Cerebellar nuclear complex (tissue), 1 donor: ENCODE results near the gene GTPBP1.

Source experiments
- DNase-seq, 2 experiments: peaks; one replicate each; lab custom pipeline; 2025; lab: John Stamatoyannopoulos, UW

Gene GTPBP1

GRCh38 chr22:38705235-38706100, at the start of gene GTPBP1:
Gene GTPBP1 (plus strand): TSS chr22:38705944. CDS start chr22:38705956, 12 bp downstream.
- peak; percentile 99 to 100 for DNase-seq

- peak; percentile 10 to 73 for DNase-seq
These were observed 49.3 kb upstream of the GTPBP1 start, which contains the start of the genes CBY1 and FAM227A for GRCh38 chr22:38656256-38657044. Gene CBY1 (plus strand): TSS chr22:38656638. CDS start chr22:38668055, 11,417 bp downstream. Gene FAM227A (minus strand): TSS chr22:38656392. CDS start chr22:38650168, 6,224 bp downstream.

- peak in 1 of 2 experiments; percentile 4 for DNase-seq
These were observed 48.5 kb upstream of the GTPBP1 start for GRCh38 chr22:38657045-38657909.

GRCh38 chr22:38674888-38675287, 30.9 kb upstream of the GTPBP1 start:
- DNase-seq, result no peak

- DNase-seq, result no peak
These were observed 29.9 kb upstream of the GTPBP1 start for GRCh38 chr22:38675833-38676232.

GRCh38 chr22:38681582-38682335, 24.0 kb upstream of the GTPBP1 start, which contains the start of gene TOMM22:
Gene TOMM22 (plus strand): TSS chr22:38681957. CDS start chr22:38681979, 22 bp downstream.
- DNase-seq, result peak in 1 of 2 experiments; percentile 71

GRCh38 chr22:38684895-38685294, 20.8 kb upstream of the GTPBP1 start:
- no peak for DNase-seq

- DNase-seq, result no peak
These were observed 20.0 kb upstream of the GTPBP1 start for GRCh38 chr22:38685761-38686160.

- DNase-seq, result no peak
These were observed 16.1 kb upstream of the GTPBP1 start for GRCh38 chr22:38689651-38690050.

GRCh38 chr22:38694049-38694448, 11.7 kb upstream of the GTPBP1 start:
- no peak for DNase-seq

- no peak for DNase-seq
These were observed 10.8 kb upstream of the GTPBP1 start for GRCh38 chr22:38694940-38695339.

- no peak for DNase-seq
These were observed 8.9 kb upstream of the GTPBP1 start for GRCh38 chr22:38696606-38697424.

- DNase-seq, result no peak
These were observed 8.2 kb upstream of the GTPBP1 start for GRCh38 chr22:38697425-38698089.

GRCh38 chr22:38698407-38699094, 7.2 kb upstream of the GTPBP1 start:
- no peak for DNase-seq

- no peak for DNase-seq
These were observed 6.6 kb upstream of the GTPBP1 start for GRCh38 chr22:38699143-38699542.

- no peak for DNase-seq
These were observed 6.0 kb upstream of the GTPBP1 start for GRCh38 chr22:38699784-38700183.

GRCh38 chr22:38700270-38700788, 5.4 kb upstream of the GTPBP1 start:
- DNase-seq, result no peak
